NOMO-1 treated with DMSO at 0.1 percent for 48 hours (cell line): ENCODE results near the gene GPX3.

Experiments
- DNase-seq: peaks from one replicate; lab custom pipeline; 2025; ENCODE audit not compliant: unreplicated experiment; lab: John Stamatoyannopoulos, UW

GPX3 gene, protein sequence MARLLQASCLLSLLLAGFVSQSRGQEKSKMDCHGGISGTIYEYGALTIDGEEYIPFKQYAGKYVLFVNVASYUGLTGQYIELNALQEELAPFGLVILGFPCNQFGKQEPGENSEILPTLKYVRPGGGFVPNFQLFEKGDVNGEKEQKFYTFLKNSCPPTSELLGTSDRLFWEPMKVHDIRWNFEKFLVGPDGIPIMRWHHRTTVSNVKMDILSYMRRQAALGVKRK

DNA sequence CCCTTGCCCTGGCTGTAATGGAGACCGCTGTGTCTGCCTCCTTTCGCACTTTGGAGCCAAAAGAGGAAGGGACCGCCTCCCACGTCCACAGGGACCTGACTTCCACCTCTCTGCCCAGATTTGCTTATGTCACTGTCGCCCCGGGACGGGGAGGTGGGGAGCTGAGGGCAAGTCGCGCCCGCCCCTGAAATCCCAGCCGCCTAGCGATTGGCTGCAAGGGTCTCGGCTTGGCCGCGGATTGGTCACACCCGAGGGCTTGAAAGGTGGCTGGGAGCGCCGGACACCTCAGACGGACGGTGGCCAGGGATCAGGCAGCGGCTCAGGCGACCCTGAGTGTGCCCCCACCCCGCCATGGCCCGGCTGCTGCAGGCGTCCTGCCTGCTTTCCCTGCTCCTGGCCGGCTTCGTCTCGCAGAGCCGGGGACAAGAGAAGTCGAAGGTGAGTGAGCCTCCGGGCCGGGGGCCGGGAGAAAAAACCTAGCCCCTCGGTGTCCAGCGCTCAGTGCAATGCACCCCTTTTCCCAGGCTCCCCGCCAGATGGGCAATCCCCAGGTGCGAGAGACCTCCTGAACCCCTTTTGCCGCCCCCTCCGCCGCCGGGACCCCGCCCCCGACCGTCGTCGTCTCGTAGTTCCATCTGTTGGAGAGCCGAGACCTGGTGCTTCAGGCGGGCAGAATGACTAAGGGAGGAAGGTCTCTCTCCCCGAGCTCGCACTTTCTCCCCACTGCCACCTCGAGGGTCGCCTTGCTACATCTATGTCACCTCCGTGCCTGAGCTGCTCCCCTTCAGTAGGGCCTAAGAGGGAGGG lies at the start of gene GPX3:
Gene GPX3, plus strand, starts transcription at position 288 of the 807 bp plus-strand sequence. Its CDS starts 64 bp downstream, at position 352.
- DNase-seq, result peak; percentile 79

DNA sequence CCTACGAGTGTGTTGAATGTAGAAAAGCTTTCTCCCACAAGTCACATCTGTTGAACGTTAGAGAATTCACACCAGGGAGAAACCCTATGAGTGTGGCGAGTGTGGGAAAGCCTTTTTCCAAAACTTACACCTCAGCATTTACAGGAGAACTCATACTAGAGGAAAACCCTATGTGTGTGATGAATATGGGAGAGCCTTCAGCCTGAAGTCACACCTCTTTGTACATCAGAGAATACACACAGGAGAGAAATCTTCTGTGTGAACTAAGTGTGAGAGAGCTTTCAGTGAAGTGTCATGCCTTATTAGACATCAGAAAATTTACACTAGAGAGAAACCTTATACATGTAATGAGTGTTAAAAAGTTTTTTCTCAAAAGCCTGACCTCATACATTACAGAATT lies 41.8 kb upstream of the GPX3 start:
- no peak for DNase-seq

DNA sequence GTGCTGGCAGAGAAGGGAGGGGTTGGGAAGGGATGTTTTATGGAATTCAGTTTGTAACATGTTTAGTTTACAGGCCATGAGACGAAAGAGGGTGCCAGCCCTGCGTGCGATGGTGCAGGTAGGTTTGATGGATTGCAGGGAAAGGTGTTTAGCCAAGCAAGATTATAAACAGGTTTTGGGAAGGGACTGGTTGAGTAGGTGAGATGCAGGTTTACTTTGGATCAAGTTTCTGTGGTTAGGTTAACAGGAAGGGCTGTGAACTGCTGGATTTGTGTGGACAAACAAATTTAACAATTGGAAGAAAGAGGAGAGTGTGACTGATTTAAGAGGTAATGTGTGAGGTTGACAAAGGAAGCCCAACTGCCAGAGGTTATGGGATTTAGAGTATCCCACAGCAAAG lies 32.6 kb upstream of the GPX3 start:
- no peak for DNase-seq

DNA sequence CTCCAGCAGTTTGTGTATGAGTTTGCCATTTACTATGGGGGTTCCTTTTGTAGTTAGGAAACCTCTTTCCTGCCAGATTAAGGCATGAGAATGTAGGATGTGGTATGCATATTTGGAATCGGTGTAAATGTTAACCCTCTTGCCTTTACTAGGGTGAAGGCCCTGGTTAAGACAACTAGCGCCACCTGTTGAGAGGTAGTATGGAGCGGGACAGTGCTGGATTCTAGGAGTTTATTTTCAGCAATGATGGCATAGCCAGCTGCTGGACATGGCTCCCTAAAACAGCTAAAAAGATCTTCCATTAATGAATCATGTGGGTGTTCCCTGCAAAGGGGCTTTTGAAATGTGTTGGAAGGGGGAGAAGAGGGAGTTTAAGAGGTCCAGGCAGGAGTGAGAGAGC lies 30.7 kb upstream of the GPX3 start:
- no peak for DNase-seq

DNA sequence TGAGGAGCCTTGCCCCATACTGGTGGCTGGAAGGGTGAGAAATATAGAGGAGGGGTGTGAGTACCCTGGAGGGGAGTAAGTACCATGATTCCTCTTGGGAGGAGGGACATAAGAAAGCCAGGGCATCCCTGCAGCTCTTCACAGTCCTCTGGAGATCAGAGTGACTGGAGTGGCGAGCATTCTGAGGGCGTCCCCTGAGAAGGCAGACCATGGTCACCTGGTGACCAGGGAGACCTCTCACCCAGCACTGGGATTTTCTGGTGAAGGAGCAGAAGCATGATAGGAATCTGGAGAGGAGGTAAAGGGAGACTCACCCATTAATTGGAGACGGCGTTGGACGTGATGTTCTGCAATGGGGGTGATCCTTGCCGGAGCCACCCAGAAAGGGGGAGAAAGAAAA lies 27.7 kb upstream of the GPX3 start:
- no peak for DNase-seq

DNA sequence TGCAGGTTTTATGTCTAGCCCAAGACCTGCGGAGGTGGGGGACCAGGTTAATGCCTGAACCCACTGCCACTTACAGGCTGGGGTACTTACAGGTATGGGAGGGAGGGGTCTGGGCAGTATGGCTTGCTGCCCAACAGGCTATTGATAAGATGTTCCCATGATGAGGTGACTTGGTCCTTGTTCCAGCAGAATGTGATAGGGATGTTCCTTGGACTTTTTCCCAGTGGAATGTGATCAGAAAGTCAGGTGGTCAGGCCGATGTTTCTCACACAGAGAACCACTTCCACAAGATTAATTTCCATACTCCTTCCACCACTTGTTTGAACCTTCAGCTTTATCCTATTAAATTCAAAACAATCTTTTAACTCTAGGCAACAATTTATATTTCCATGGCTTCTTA lies 27.0 kb upstream of the GPX3 start:
- DNase-seq, result no peak

DNA sequence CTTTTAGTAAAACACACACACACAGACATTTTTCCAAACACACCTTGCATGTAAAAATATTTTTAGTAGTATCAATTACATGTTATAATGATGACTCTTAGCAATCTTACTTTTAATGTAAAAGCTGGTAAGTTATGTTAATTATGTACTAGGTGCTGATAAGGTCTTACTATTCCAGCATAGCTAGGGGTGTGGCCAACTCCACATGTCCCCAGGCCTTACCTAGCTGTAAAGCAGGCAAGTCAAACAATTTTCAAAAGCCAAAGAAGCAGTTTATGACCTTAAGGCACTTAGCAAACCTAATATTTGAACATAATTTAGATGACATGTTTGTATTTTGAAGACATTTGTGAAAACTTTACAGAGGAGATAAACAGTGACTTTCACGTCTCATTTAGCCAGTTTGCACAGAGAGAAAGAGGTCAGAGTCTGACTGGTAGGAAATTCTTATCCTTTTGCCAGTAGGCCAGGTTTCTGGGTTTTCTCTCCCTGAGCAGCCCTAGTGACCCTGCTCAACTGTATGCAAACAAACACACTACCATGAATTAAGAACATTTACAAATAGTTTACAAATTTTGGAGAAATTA lies 26.5 kb upstream of the GPX3 start:
- DNase-seq, result no peak

DNA sequence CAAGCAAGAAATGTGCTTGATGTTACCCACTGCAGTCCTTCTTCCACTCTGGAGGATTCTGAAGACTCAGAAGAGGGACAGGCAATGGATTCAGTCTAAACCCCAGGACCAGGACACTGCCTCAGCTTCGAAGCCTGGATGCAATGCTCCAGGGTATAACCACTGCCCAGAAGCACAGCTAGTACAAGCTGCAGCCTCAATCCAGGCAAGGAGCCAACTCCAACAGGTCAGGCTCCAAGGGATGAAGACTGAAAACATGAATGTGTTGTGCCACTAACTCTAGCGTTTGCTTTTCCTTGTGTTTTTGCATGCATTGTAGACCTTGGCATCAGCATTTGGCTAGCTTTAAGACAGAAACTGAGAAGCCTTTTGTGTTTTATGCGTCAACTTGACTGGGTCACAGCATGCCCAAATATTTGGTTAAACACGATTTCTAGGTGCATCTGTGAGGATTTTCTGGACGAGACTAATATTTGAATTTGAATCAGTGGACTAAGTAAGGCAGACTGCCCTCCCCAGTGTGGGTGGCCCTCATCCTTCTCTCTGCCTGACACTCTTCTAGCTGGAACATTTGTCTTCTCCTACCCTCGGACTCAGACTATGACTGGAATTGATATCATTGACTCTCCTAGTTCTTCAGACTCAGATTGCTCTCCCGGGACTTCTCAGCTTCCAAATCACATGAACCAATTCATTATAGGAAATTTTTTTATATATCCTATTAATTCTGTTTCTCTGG lies 20.5 kb upstream of the GPX3 start:
- no peak for DNase-seq

DNA sequence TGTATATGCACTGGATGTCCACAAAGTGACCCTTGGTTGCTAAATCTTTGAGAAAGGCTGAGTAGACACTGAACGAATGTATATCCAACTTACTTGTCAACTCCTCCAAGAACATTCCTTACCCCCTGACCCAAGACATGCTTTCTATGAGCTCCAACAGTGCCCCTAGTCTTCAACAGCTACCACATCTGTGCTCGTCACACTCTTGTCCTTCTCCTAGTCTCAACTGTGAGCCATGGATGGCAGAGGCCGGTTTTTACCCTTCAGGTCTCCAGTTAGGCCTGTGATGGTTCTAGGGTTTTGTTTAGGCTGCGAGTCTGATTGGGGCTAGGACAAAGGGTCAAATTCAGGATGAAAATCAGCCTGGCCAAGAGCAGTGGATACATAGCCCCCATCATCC lies 19.0 kb upstream of the GPX3 start:
- DNase-seq, result no peak

DNA sequence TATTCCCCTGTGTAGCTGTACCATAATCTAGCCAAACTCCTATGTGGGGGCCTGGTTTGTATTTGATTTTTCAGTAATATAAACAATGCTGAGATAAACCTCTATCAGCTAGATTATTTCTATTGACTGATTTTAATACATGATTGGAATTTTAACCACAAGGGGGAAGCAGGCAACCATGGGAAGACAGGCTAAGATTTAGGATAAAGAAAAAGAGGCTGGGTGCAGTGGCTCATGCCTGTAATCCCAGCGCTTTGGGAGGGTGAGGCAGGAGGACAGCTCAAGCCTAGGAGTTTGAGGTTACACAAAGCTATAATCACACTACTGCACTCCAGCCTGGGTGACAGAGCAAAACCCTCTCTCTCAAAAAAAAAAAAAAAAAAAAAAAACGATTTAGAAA lies 18.1 kb upstream of the GPX3 start:
- DNase-seq, result no peak

DNA sequence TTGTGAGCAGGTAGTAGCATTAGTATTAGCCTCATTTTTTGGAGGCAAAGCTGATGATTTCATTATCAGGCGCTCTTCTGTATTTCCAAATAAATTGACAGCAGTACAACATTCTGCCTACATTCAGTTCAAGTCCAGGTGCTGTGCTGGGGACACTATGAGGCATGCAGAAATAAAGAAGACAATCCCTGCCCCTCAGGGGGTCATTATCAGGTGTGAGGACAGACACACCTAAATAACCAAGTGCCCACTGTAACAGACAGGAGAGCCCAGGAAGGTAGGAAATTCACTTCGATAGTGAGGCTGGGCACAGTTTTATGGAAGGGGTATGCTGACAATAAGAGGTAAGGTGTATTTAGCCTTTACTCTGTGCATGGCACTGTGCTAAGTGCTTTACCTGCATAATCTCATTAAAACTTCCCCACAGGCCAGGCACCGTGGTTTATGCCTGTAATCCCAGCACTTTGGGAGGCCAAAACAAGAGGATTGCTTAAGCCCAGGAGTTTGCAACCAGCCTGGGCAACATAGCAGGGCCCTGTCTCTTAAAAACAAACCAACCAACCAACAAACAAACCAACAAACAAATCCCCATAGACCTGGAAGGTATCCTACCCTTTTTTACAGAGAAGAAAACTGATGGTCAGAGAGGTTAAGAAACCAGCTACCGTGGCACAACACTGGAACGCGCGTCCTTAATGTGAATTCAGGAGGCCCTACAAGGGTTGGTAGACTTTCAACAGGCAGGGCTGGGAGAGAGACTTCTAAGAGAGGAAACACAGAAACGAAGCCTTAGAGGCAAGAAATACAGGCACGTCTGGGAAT lies 17.5 kb upstream of the GPX3 start:
- no peak for DNase-seq

DNA sequence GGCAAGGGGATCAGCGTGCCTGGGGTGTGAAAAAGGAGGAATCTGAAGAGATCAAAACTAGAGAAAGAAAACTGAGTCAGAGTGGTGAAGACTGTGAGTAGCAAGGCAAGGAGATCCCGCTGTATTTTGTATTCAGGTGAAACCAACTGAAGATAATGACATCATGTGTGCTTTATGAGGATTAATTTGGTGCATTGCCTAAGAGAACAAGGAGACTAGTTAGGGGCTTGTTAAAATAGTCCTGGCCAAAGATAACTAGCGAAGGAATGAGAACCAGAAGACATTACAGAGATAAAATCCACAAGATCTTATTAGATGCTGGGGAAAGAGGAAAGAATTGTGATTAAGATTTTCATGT lies 16.9 kb upstream of the GPX3 start:
- DNase-seq, result no peak

DNA sequence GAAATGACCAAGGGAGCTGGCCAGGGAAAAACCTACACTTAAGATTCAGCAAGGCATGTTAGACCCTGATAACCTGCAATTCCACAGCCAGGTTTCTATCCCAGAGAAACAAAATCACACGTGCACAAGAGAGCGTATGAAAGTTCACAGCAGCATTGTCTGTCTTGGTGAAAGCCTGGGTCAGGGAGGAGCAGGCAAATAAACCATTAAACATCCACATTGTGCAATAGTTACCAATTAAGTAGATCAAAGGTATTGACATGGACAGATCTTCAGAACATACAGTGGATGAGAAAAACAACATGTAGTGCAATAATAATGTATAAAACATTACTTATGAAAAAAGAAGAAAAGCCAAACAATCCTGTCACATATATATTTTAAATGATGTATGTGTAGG lies 15.9 kb upstream of the GPX3 start:
- DNase-seq, result no peak

DNA sequence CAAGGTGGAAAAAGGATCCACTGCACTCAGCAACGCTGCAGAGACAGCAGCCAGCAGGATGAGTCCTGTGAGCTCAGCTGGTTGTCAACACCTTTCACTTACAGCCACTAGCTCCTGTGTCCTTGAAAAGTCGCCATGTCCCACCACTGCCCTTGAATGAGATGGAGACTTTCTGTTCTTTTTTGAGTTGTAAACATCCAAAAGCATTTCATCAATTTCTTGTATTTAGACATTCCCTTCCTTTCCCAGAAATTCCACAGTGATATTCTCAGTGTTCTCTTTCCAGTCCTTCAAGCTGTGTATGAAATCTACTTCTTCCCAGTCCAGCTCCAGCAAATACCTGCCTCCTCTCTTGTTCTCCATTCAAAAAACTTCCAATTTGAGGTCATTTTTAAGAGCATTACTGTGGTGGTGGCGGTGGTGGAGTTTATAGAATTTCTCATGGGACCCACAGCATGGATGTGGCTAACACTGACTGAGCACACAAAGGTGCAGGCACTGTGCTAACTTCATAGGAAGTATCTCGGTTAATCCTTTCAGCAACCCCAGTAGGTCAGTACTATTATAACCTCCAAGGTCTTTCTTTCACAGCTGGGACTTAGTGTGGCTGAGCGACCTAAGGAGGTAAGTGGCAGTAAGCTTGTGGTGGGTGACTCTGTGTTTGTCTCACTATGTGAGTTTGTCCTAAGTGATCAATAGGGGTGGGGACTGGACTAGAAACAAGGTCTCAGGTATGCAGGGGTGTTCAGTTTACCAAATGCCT lies 15.0 kb upstream of the GPX3 start:
- DNase-seq, result no peak

DNA sequence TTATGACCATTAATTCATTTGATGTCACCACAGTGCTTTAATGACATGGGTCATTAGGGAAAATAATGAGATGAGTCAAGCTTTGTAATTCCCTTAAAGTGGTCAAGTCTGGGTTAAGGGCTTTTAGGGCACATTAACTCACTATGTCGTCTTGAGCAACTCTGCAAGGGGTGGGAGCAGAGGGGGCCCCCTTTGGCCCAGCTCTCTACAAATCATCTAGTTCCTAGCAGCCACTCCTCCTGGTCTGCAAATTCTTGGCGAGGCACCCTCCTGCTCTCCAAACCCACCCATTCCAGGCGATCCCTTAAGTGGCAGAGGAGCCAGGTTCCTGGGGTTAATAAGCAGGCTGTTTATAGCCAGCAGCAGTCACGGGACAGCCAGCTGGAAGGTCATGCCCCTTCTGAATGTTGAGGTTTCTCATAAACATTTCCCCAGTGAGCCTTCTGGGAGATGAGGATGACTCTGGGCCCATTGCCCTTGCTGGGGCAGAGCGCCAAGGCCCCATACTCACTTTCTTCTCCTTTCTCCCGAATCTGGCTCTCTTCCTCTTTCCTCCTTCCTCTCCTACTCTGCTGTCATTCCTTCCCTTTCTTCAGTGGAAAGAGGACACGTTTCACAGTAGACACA lies 14.3 kb upstream of the GPX3 start:
- no peak for DNase-seq

DNA sequence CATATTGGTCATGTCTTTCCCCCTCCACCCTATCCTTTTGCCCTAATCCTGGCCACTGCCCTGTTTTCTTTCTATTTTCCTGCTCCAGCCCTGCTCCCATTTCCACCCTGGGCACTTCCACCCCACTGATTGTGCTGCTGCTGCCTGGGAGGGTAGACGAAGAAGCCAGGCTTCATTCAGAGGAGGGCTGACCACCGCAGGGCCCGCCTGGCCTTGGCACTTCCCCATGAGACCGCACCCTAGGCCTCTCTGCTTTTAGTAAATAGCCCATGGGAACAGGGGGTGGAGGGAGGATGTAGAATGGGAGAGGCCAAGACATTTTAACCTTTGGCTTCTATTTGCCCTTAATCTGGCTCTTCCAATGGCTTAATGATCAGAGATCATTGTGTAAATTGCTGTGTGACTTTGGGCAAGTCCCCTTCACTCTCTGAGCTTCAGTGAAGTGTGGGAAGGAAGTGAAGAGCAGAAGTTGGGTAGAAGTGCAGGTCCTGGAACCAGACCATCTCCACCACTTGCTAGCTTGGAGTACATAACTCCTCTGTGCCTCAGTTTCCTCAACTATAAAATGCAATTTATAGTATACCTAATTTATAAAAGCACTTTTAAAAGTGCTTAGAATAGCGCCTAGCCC lies 13.6 kb upstream of the GPX3 start:
- no peak for DNase-seq

DNA sequence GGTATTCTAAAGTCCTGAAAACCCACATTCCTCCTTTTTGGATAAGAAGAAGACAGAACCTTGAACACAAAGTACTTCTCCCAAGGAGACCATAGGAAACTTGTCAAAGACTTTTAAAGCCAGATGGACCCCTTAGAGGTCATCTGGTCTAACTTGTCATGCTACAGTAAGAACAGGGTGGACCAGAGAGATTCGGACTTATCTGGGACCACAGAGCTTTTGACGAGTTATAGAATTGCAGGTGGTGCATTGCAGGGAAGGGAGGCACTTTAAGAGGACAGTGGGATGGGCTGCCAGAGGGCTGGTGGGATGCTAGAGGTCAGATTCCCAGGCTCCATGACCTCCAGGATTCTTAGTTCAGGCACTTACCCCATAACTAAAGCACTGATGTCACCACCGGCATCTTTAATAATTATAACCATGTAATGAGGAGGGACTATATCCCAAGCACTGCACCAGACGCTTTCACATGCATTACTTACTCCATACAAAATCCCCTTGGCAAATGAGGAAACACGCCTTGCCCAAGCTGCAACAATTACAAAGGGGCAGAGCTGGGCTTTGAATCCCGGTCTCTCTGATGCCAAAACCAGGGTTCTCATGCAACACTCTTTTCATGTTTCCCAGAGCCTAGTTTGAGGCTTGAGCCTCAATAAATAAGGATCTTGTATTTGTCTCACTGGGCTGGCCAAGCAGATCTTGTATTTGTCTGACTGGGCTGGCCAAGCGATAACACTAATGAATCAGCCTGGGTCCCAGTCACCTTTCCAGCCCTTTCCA lies 12.8 kb upstream of the GPX3 start:
- no peak for DNase-seq

DNA sequence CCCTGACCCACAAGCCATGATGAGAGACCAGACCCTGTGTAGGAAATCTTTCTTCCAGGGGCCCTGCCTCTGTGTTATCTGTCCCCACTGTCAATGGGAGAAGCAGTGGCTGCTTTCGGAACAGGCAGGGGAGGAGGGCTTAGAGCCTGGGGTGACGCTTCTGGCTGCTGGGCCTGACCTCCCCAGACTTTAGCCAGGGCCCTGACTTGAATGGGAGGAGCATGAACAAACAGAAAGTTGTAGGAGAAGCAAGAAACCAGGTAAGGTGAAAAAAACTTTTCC lies 12.2 kb upstream of the GPX3 start:
- no peak for DNase-seq

DNA sequence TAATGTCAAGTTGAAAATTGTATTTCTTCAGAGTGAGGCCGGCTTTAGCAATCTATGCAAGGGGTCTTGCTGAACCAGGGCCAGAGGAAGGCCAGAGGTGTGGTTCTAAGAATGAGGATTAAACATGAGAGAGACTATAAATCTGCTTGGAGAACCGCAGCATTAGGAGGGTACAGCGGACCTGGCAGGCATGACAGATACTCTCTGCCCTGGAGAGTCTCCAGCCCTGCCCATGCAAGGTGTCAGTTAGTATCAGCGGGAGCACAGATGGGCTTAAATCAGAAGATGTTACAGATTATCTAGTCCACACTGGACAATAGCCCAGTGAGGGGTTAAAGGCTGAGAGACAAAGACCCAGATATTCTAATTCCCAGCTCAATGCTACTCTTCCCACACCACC lies 11.5 kb upstream of the GPX3 start:
- DNase-seq, result no peak
